Brain microvascular endothelial cell (primary cell): Measurements from ENCODE around the gene CROCC2.

Experiments used
- DNase-seq: peaks from one replicate; pipeline ENCODE4 v3.0.0-alpha.2; 2020
- H3K27ac ChIP-seq: fragments of 250-450 bp; sonication (Bioruptor Pico); 2 replicates; pipeline ENCODE4 v1.5.1; 2020; ENCODE audit warnings: mild to moderate bottlenecking, moderate library complexity
- H3K27me3 ChIP-seq: fragments of 250-450 bp; sonication (Bioruptor Pico); replicated peaks from 2 replicates; pipeline ENCODE4 v1.5.1; 2020; ENCODE audit warnings: mild to moderate bottlenecking
- H3K36me3 ChIP-seq: fragments of 250-450 bp; sonication (Bioruptor Pico); replicated peaks from 2 replicates; pipeline ENCODE4 v1.5.1; 2020; ENCODE audit warnings: mild to moderate bottlenecking
- H3K4me3 ChIP-seq: 2 replicates; pipeline ENCODE4 v1.5.1; 2011; ENCODE audit warnings: low read depth, mild to moderate bottlenecking, control low read depth, low read length, moderate library complexity
- in situ Hi-C: cut with HindIII; loops from 2 replicates; pipeline ENCODE4 v1.10.0; 2017; ENCODE audit warnings: low sequenced_read_pairs, low pct_ligation_motif_present
- TF ChIP-seq, protein P1 (sequence below): IDR thresholded peaks from 2 replicates; pipeline ENCODE4 v1.5.1; 2011; ENCODE audit warnings: low read depth, mild to moderate bottlenecking, moderate library complexity, low read length, control low read depth, inconsistent platforms; ENCODE audit errors: missing control alignments

The CROCC2 gene

GRCh38 chr2:240894006-240894405 is 12.1 kb upstream of the CROCC2 start:
- TF ChIP-seq, protein P1, sequence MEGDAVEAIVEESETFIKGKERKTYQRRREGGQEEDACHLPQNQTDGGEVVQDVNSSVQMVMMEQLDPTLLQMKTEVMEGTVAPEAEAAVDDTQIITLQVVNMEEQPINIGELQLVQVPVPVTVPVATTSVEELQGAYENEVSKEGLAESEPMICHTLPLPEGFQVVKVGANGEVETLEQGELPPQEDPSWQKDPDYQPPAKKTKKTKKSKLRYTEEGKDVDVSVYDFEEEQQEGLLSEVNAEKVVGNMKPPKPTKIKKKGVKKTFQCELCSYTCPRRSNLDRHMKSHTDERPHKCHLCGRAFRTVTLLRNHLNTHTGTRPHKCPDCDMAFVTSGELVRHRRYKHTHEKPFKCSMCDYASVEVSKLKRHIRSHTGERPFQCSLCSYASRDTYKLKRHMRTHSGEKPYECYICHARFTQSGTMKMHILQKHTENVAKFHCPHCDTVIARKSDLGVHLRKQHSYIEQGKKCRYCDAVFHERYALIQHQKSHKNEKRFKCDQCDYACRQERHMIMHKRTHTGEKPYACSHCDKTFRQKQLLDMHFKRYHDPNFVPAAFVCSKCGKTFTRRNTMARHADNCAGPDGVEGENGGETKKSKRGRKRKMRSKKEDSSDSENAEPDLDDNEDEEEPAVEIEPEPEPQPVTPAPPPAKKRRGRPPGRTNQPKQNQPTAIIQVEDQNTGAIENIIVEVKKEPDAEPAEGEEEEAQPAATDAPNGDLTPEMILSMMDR: no peak
- Histone ChIP-seq H3K27ac (no peak overlapping the region), H3K27me3 (no peaks in the 10 kb centered on the region), H3K36me3 (no peaks in the 10 kb centered on the region), H3K4me3 (no peak overlapping the region)
- DNase-seq: no peak
- in situ Hi-C loops: no loop called here

DNA sequence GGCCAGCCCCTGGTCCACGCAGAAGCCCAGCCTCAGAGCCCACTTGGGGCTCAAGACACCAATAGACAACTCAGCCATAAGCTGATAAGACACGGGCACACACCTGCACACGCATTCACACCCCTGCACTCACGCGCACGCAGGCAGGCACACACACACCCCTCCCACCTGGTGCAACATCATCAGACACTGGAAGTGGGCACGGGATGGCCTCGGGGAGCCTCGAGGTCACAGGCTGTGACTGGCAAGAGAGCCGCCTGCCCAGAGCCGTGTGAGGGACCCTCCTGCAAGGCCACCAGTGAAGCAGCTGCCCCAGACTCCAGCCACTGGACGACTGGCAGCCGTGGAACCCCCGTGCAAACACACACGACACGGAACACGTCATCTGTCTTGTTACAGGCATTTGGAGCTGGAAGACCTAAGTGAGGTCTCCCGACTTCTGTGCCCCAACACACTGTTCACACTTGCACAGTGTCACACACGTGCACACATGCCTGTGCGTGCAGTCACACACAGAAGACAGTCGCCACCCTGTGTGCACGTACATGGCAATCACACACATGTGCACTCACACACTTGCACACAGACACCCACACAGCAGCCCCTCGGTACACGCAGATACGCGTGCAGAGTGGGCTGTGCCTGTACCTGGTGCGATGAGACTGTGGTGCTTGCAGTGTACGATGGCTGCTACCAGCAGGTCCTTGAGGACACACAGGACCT is 11.1 kb upstream of the CROCC2 start:
- TF ChIP-seq, protein P1: no peak
- Histone ChIP-seq H3K36me3 (no peaks in the 10 kb centered on the region), H3K4me3 (no peak overlapping the region), H3K27me3 (no peaks in the 10 kb centered on the region), H3K27ac (no peak overlapping the region)
- no peak for DNase-seq
- in situ Hi-C loops: no loop called here

GRCh38 chr2:240895656-240896388 is 10.3 kb upstream of the CROCC2 start, which contains the start of gene MAB21L4:
MAB21L4 (minus strand) TSS chr2:240896156; CDS start chr2:240895997, 159 bp downstream.
- in situ Hi-C loops: no loop called here
- Histone ChIP-seq H3K27me3 (no peaks in the 10 kb centered on the region), H3K36me3 (no peaks in the 10 kb centered on the region), H3K4me3 (no peak within 1 kb of the TSS), H3K27ac (no peak within 1 kb of the TSS)
- DNase-seq: no peak
- TF ChIP-seq, protein P1: no peak

DNA sequence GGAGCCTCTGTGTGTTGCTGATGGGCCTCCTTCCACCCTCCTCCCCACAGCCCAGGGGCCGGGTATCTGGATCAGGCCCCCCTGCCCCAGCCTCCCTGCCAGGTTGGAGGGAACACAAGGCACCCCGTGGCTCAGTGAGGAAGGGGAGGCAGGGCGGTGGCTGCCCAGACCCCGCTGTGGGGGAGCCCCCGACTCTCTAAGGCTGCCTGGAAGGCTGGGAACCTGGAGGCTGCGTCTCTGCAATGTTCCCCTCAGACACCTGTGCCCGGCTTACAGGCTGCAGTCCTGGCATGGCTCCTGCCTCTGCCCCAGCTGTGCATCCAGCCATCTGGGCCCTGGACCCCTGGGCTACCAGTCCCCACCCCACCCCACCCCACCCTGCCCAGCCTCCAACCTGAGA is 9.7 kb upstream of the CROCC2 start:
- DNase-seq: no peak
- no peak overlapping the region for H3K27ac ChIP-seq
- H3K4me3 ChIP-seq: no peak overlapping the region
- H3K27me3 ChIP-seq: no peaks in the 10 kb centered on the region
- in situ Hi-C loops: no loop called here
- TF ChIP-seq, protein P1: no peak
- H3K36me3 ChIP-seq: no peaks in the 10 kb centered on the region

- in situ Hi-C loops: no loop called here
- no peaks in the 10 kb centered on the region for H3K27me3 ChIP-seq
Measured at GRCh38 chr2:240896871-240897692, 9.1 kb upstream of the CROCC2 start.

More at GRCh38 chr2:240896871-240897692, 9.1 kb upstream of the CROCC2 start:
- H3K27ac ChIP-seq: no peak overlapping the region
- H3K36me3 ChIP-seq: no peaks in the 10 kb centered on the region
- DNase-seq: no peak
- H3K4me3 ChIP-seq: no peak overlapping the region
- TF ChIP-seq, protein P1: no peak
